Cardiac fibroblast (primary cell): ENCODE data around the gene KNCN.

Experiments used
- DNase-seq, 2 donors: peaks; one replicate each; pipeline versions ENCODE4 v3.0.0 to v3.0.0-alpha.2; 2010; ENCODE audit warnings: low read depth in 2 of 2
- H3K4me3 ChIP-seq, 2 donors: replicated peaks in 1 of 2; 1 replicate in 1 of 2; 2 replicates in 1 of 2; pipeline ENCODE4 v1.5.1; 2011; ENCODE audit warnings: low read depth in 2 of 2, low read length in 2 of 2, mild to moderate bottlenecking in 2 of 2, moderate library complexity in 1 of 2
- CTCF ChIP-seq: IDR thresholded peaks from one replicate; pipeline ENCODE4 v1.5.1; 2011; ENCODE audit warnings: low read depth, mild to moderate bottlenecking, low read length, inconsistent platforms

The KNCN gene

GRCh38 chr1:46508757-46509156 lies 42.7 kb downstream of the KNCN start:
- DNase-seq = no peak
- H3K4me3 ChIP-seq = no peak overlapping the region
- no peak for TF ChIP-seq CTCF

DNA sequence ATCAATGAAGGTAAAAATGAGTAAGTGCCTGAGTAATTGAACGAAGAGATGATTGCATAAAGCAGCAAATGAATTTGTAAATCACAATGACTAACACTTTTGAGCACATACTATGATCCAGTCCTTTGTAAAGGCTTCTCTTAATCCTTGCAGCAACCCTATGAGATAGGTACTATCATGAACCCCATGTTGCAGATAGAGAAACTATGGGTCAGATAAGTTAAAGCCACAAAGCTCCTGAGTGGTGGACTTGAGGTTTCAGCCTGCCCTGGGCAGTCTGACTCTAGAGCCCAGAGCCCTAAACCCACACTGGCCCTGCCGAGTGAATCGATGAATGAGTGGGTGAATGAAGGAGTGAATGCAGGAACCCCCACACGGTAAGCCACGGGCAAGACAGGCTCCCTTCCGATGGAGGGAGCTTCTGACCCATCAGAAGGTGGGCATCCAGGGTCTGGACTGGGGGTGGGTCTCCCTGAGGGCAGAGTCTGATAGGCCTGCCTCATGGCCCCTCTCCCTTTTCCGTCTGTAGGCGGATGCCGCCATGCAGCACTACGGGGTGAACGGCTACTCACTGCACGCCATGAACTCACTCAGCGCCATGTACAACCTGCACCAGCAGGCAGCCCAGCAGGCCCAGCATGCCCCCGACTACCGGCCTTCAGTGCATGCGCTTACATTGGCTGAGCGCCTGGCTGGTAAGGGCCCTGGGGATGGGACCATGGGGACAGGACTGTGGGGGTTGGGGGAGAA lies 44.8 kb downstream of the KNCN start:
- no peak for TF ChIP-seq CTCF
- peak in 1 of 2 donors; percentile 30 for DNase-seq
- H3K4me3 ChIP-seq = no peak overlapping the region

- TF ChIP-seq CTCF = no peak
- no peak overlapping the region for H3K4me3 ChIP-seq
- no peak for DNase-seq
Observed at GRCh38 chr1:46503421-46503820, 48.0 kb downstream of the KNCN start.

- no peak for DNase-seq
- no peak overlapping the region for H3K4me3 ChIP-seq
- no peak for TF ChIP-seq CTCF
Observed at GRCh38 chr1:46501528-46501927, 49.9 kb downstream of the KNCN start.

DNA sequence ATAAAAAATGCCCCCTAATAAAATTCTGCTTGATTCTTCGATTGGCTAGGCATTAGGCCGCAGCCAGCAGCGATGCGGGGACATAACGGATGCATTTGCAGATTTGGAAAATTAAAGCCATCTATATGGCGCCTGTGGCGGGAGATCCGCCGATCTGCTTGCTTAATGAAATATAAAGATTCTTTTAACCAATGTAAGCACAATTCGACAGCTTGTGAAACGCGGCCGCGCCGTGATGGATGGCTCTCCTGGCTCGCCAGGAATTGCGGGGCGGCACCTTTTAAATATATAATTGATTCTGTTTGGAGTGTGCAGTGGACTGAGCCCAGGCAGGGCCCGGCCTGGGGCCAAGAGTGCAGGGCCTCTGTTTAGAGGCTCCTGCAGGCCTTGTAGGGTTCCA lies 53.8 kb downstream of the KNCN start:
- H3K4me3 ChIP-seq = no peak overlapping the region
- no peak for DNase-seq
- TF ChIP-seq CTCF = no peak

GRCh38 chr1:46497020-46497419 lies 54.4 kb downstream of the KNCN start:
- no peak for TF ChIP-seq CTCF
- H3K4me3 ChIP-seq = no peak overlapping the region
- no peak for DNase-seq

GRCh38 chr1:46496505-46496904 lies 54.9 kb downstream of the KNCN start:
- TF ChIP-seq CTCF = no peak
- DNase-seq = no peak
- no peak overlapping the region for H3K4me3 ChIP-seq
